Measurements from ENCODE around the gene SLCO2A1.

SLCO2A1 gene

DNA sequence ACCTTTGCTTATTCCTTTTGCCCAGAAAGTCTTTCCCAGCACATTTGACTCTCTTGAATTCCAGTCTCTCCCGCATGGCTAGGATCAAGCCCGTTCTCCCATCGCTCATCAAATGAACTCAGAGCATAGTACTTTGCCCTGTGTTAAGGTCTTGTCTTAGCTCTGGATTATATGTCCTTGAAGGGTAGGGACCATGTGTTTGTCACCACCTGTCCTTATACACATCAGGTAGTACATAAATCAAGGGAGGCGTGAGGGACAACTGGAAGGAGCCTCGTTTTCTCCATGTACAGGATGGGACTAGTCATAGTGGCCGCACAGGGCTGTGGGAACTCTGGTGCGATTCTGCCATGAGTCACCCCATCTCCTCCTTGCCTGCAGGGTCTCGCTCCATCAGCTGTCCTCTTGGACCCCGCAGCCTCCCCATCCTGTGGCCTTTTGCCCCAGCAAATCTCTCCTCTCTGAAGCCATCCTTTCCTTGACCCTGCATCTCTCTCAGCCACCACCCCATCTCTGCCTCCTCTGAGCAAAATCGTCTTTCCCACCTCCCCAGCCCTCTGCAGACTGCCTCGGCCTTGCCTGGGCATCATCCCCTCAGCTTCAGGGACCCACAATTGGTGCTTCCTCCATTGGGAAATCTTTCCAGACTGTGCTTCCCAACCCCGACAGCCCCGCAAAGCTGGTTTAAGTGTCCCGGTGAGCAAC lies 100.7 kb downstream of the SLCO2A1 start:
- no peak for DNase-seq

DNA sequence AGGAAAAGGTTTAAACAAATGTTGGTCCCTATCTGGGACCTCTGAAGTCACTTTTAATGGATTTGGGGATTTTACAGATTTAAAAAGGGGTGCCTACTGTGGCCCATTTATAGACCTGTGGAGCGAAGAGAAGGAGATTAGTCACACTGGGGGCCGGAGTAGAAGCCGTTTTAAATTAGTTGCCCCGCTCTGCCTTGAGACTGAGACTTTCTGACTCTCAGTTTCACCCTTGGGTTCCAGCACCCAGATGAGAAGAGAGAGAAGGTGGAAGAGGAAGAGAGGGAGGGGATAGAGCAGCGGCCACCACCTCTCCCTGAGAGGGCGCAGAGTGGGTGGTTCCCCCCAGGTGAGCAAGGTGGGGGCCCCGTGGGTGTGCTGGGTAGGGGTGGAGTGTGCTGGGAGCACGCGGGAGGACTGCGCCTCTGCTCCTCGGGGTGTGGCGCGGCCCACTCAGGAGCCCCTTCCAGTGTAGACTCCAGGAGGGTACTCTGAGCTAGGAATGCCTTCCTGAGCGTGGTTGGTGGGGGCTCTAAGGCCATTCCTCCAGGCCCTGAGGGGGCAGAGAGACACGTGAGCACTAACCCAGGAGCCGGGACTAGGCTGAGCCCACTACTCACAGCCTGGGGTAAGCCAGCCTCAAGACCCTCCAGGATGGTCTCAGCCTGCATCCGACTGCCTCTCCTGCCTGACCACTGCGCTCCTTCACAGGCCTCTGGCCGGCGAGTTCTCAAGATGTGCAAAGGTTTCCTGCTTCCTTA lies 101.4 kb downstream of the SLCO2A1 start:
- DNase-seq: no peak

DNA sequence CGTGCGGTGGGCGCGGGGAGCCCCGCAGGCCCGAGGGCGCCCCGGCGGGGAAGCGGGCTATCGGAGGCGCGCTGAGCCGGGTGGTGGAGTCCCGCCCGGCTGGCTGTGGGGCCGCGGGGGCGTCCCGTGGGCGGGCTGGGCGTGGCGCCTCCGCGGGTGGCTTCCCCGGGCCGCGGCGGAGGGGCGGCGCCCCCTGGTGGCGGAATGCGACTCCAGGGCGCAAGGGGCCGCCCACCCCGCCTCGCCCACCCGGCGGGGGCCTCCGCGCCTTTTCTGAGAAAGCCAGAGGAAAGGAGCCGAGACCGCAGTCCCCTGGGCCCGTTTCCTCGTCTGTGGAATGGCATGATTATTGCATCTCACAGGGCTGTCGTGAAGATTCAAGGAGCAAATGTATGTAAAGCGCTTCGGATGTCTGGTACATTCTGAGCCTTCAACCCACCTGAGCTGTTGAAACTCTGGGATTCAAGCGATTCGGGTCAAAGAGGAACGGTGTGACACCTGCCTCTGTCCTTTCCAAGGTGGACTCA lies 102.1 kb downstream of the SLCO2A1 start:
- DNase-seq: peak; percentile 43

DNA sequence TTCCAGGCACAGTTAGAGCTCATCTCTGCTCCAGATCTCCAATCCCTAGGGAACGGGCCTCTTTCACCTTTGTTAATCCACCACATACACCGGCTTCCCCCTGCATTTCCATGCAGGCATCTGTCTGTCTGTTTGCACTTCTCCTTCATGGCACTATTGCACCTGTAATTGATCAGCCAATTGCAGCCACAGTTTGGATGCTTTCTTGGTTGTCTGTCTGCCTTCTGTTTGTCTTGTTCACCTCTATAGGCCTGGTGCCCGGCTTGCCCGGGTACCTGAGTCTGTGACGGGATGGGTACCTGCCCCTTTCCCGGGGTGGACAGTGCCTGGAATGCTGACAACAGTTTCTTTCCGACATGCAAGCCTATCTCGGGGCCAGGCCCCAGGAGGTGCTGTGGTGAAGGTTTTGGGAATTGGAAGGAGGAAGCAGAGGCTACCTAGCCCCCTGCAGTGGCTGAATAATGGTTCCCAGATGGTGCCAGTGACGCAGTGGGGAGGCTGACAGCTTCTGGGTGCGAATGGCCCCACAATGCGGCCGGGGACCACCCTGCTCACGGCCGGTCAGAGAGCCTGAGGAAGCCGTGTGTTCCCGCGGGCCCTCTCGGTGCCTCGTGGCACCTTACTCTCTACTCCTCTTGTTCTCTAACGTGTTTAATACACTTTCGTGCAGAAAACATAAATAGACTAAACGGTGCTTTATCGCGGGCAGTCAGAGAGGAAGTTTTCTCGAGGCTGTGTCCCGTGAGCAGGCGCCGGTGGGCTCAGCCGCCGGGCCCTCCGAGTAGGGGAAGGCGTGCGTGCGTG lies 102.8 kb downstream of the SLCO2A1 start:
- DNase-seq: no peak

DNA sequence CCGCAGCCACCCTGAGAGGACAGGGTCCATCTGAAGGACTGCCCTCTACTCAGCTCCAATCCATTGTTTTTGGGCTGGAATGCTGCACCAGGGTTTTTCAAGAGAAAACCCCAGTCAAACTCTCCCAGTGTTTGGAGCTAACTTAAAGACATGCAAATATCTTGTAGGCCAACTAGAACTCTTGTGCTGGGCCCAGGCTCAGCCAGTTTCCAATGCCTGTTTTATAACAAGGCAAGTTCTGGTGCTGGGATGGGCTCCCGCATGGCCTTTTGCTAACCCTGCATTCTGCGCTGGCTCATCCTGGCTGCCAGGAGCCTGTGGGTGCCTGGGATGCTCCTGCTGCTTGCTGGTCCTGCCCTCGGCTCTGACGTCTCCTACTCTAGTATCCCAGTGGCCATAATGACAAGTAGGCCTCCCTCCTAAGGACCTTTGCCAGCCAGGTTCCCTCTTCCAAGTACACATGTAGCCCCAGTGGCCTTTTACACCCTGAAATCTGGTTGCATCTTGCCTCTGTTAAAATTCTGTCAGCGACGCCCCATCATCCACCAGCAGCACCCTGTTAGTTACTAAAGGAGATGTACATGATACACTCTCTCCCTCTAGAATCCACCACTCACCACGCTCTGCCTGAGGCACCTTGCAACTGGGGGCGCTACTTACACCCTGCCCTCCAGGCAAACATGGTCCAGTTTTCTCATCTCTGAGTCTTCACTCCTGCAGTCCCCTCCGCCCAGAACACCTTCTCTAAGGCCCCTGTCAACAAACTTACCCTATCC lies 103.6 kb downstream of the SLCO2A1 start:
- DNase-seq: no peak

DNA sequence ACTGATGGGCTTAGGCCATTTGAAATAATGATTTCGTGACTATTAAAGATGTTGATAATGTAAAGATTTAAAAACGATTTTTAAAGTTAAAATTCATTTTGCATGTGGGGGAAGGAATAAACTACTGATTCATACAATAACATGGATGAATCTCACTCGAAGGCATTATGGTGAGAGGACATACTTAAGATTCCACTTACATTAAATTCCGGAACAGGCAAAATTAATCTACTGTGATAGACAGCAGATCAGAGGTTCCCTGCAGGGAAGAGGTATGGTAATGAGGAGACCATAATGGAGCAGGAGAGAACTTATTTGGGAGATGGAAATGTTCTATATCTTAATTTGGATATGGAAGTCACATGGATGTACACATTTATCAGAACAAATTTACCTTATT lies 105.7 kb downstream of the SLCO2A1 start:
- DNase-seq: no peak

DNA sequence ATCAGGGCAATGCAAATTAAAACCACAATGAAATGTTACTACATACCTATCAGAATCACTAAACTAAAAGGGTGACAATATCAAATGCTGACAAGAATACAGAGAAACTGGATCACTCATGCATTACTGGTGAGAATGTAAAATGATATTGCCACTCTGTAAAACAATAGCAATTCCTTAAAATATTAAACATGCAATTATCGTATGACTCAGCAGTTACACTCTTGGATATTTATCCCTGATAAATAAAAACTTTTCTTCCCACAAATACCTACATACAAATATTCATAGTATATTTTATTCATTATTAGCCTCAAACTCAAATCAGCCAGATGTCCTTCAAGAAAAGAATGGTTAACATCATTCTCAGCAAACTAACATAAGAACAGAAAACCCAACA lies 108.1 kb downstream of the SLCO2A1 start:
- no peak for DNase-seq

DNA sequence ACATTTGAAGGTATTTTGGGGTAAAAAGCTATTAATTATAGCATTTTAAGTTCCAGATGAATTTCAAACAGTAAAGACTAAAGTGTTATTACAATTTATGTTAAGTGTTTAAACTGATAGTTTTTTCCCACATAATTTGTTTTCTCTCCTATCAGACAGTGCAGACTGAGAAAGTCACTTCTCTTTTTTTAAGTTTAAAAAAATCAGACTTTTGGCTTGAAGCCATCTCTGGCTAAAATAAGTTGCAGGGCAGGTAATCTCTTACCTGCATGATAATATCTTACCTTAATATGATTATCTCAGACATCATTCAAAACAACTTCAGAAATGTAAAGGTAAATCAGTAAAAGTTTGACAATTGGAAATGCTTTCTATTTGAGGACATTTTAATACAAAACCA lies 112.6 kb downstream of the SLCO2A1 start:
- no peak for DNase-seq

DNA sequence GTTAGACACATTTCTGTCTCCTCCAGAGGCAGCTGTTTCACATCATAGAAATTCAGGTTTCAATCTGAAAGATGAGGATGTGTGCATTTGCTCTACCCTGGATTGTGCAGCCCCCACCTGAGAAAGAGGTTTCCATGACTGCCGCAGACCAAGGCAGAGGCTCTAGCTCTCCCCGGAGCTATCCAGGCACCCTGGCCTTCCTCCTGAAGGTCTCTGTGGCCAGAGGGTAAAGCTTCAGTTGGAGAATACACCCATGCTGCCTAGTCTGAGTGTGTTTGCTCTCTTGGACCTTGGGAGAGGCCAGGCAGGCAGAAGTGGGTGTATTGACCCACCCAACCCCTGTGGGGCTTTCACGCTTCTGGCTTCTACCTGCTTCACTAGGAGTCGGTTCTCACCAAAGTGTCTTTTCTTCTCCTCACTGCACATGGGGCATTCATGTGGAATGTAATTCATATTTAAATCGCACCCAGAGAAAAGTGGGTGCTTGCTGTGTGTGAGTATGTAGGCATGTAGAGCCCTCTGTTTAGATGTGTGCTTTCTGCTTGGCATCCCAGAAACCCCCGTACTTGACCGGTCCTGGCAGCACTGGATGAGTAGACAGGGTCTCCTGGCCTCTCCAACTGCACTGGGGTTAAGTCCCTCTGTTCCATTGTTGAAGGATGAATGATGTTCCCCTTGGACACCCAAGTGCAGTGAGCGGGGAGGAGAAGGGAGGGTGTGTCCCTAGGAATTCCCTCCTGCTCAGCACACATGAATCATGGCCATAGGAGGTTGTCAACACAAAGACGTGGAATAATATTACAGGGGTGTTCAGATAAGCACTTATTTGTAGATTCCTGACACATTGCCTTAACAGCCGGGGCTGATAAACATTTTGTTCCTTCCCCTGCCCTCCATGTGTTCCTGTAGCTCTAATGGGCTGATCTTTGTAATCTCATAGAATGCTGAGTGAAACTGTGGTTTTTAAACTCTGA lies 113.8 kb downstream of the SLCO2A1 start:
- DNase-seq: no peak

DNA sequence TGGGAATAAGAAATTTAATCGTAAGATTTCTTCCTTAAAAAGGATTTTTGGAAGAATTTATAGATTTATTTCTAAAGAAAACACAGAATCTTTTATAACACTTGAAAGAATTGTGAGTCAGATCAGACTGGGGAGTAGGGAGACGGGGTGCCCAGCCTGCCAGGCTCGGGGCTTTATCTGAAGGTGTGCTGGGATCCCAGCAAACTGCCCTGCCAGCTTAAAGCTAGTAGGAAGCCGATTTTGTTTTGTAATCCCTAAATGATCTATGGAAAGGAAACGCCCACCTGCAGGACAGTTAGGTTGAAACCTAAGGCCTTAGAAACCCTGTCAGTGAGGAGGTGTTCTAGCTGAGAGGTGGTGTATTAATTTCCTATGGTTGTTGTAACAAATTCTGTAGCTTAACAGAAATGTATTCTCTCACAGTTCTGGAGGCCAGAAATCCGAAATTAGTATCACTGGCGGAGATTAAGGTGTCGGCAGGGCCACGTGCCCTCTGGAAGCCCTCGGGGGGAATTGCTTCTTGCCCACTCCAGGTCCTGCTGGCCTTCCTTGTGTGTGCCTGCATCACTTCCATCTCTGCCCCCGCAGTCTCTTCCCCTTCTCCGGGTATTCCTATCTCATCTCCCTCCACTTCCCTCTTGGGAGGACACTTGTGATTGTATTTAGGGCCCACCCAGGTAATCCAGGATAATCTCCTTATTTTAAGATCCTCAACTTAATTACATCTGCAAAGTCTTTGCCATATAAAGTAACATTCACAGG lies 114.7 kb downstream of the SLCO2A1 start:
- DNase-seq: no peak

DNA sequence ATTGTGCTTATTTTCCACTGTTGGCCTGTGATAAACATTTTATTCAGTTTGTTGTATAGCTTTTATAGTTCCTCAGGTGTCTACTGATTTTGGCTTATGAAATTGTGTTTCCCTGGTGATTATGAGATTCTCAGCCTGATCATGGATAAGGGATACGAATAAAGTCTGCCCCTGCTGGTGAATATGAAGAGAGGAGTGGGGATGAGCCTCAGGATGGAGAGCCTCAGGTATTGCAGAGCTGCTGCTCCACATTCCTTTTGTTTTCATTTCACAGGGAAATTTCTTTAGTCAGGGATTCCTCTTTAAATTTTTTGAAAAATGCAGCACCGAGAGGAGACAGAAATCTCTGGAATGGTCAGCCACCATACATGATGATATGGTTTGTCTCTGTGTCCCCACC lies 119.3 kb downstream of the SLCO2A1 start:
- DNase-seq: no peak

DNA sequence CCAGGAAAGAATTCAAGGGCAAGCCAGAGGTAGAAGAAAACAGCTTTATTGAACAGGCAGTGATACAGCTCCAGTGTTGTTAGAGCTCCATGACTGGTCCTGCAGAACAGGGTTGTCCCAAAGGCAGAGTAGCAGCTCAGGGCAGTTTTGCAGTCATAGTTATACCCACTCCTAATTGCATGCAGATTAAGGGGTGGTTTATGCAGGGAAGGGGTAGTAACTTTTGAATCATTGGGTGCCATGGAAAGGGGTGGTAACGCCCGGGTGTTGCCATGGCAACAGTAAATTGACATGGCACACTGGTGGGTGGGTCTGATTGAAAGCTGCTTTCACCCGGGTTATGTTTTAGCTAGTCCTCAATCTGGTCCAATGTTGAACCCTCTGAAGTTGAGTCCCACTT lies 124.3 kb downstream of the SLCO2A1 start:
- no peak for DNase-seq

DNA sequence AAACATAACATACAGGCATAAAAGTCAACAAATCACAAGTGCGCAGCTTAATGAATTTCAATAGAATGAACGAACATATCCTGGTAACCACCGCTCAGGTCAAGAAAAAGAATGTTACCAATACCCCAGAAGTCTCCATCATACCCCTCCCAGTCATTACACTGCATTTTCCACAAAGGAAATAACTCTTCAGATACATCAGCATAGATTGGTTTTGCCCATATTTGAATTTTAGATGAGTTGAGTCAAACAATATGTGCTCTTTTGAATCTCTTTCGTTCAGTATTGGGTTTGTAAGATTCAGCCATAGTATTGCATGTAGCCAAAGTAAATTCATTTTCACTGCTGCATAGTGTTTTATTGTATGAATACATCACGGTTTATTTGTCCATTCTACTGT lies 127.9 kb downstream of the SLCO2A1 start:
- no peak for DNase-seq

DNA sequence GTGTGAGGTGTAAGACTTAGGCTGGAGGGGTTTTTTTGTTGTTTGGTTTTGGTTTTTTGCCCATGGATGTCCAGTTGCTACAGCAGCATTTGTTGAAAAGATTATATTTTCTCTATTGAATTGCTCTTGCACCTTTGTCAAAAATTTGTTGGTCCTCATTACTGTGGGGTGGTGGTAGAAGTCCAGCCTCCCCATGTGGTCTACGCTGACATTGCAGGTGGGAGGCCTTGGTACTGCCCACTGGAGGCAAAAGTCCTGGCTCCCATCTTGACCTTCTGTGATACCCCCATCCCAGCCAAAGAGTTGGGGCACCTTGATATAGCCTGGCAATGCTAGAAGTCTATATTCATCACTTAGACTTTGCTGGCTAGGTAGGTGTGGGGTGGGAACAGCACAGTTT lies 128.6 kb downstream of the SLCO2A1 start:
- DNase-seq: no peak

DNA sequence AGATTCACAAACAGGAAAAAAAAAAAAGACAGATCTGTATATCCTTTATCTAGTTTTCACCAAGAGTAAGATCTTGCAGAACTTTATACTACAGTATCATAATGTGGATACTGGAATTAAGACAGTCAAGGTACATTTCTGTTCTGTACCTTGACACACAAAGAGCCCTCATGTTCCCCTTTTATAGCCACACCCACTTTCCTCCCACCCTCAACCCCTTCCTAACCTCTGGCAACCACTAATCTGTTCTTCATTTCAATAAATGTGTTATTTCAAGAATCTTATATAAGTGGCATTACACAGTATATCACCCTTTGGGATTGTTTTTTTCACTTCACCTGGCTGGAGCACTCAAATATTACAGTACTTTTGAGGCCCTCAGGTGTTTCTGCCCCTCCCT lies 130.4 kb downstream of the SLCO2A1 start:
- DNase-seq: no peak

DNA sequence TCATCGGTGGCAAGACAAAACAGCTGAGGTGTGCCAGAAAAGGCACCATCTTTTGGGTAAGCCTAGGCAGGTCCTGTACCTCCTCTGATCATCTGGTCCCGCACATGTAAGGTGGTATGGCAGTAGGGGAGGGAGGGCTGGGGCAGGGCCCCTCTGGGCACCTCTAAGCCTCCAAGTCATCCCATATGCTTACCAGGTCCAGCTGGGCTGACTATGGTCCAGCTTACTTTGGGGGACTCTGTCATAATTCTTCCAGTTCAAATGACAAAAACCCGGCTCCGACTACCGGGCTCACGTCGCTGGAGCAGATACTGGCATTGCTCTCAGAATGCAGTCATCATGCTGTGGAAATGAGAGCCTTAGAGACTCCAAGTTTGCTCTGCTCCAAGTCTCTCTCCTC lies 132.2 kb downstream of the SLCO2A1 start:
- no peak for DNase-seq

DNA sequence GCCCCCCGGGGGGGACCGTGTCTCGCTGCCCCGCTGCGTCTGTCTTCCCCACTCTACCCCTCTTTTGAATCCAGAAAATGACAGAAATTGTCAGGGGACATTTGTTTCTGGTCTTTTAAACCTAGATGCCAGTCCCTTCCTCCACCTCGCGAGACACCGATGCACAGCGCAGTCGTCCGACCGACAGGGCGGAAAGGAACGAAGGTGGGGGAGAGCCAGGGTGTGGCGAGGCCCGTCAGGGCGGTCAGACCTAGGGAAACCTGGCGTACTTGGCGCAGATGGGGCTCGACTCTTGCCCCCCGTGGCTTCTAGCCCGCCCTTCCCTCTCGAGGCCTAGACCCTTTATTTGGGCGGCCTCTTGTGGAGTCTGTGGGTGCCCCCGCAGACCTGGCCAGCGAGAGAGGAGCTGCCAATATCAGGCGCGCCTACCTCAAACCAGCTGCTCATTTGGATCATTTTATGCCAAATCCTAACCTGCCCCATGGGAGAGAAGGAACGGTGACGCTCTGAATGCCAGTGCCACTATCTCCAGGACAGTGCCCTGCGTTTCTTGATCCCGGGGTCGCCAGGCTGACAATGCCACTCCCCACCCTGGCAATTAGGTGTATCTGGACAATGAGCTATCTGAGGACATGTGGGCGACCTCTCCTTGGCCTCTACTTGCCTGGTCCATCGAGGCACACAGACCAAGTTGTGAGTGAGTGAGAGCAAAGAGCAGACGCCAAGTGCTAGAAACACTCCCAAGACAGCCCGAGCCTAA lies 133.5 kb downstream of the SLCO2A1 start:
- DNase-seq: peak; percentile 10

DNA sequence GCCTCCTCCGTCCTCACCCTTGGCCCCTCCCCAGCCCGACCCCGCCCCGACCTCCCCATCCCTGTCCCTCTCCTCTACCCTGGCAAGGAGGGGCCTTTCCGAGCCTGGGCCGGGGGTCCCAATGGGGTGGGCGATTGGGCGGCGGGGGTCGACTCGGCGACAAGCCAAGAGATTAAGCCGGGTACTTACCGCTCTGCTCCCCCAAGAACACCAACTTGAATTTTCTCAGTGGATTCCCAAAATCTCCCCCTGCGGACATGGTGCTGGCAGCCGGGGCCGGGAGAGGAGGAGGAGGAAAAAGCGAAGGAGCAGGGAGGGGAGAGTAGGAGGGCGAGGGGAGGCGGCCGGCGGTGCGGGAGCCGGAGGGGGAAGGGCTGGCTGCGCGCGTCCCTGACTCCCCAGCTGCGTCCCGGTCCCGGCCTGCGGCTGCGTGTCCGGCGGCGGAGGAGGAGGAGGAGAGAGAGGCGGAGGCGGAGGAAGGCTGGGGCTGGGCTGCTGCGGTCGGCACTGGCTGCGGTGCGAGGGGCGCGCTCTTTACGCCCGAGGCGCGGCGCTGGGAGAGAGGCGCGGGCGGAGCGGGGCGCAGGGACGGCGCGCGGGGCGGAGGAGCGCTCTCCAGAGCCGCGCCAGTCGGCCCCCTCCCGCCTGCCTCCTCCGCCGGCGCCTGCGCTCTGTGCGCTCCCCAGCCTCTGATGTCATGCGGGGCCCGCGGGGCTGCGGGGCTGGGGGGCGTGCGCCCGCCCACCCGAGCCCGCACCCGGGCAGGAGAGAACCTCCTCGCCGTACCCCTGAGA lies 134.3 kb downstream of the SLCO2A1 start, which contains the start of gene RAB6B:
Gene RAB6B, minus strand, starts transcription at position 675 of the 794 bp plus-strand sequence. Its CDS starts 416 bp downstream, at position 259.
- peak; percentile 70 for DNase-seq

Data from NCI-H2171 (cell line).